MV-4-11 (cell line): Measurements from ENCODE around the gene CD2AP.
"Not testable (repeated sequence)": the region's sequence is repeated elsewhere in the genome, so short reads cannot be mapped to it uniquely, and the experiment has no call there.

Experiments used
- DNase-seq: peaks from one replicate; lab custom pipeline; 2025; lab: John Stamatoyannopoulos, UW

Gene CD2AP

GRCh38 chr6:47464052-47464451 is 13.5 kb upstream of the CD2AP start:
- no peak for DNase-seq

DNA sequence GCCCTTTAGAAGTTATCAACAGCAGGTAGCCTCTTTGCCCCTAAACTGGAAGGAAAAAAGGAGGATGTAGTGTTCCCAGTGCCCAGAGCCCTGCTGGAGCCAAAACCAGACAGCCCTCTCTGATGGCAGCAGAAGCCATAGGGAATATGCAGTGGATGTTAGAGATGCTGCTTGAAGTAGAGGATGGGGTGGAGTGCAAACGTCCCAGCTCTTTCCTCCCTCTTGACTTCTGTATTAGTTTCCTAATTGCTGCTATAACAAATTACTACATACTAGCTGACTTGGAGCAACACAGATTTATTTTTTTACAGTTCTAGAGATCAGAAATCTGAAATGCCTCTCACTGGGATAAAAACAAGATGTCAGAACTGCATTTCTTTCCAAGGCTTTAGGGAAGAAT is 12.5 kb upstream of the CD2AP start:
- no peak for DNase-seq

- no peak for DNase-seq
Observed at GRCh38 chr6:47471911-47472310, 5.7 kb upstream of the CD2AP start.

GRCh38 chr6:47473791-47474346 is 3.7 kb upstream of the CD2AP start:
- DNase-seq, result no peak

GRCh38 chr6:47475319-47475816 is 2.2 kb upstream of the CD2AP start:
- no peak for DNase-seq

- DNase-seq, result no peak
Observed at GRCh38 chr6:47476781-47477496, 650 bp upstream of the CD2AP start.

DNA sequence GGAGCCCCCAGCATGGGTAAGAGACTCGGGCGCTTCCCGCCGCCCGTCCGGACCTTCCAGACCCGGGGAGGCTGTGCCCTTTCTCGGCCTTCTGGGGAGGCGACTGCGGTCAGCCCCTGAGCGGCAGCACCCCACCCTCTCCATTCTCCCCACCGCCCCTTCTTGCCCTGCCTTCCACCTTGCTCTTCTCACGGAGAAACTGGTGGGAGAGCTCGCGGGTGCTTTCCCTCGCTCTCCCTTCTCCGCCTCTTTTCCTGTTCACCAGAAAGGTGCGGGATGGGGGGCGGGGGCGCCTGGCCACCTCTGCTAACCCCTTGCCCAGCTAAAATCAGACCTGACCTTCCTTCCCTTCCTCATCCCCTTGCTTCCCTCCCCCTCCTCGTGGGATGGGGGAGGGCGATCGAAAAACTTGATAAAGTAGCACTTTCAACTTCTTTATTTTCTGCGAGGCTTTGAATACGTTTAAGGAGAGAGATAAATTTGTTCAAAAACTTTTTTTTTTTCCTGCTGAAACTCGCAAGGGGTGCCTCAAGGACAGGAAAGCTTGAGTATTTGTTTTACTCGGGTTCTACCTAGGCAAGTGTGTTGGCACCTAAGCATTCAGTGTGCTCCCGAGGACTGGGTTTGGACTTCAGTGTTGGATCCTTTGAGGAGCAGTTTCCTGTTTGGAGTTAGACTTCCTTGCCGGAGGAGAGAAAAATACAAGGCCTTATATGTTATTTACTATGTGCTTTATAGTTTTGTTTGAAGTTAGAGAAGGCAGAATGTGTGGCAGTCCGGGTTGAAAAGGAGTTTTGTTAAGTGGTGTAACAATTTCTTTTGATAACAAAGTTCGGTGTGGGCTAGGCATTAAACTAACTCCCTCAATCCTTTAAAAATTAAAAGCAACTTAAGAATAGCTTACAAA is 897 bp downstream of the CD2AP start:
- DNase-seq, result peak; percentile 26

GRCh38 chr6:47479140-47479508 is 1.5 kb downstream of the CD2AP start:
- DNase-seq, result no peak

GRCh38 chr6:47479874-47480273 is 2.3 kb downstream of the CD2AP start:
- no peak for DNase-seq

- not testable (repeated sequence) for DNase-seq
Observed at GRCh38 chr6:47481213-47481612, 3.6 kb downstream of the CD2AP start.

- DNase-seq, result no peak
Observed at GRCh38 chr6:47481806-47482205, 4.2 kb downstream of the CD2AP start.

DNA sequence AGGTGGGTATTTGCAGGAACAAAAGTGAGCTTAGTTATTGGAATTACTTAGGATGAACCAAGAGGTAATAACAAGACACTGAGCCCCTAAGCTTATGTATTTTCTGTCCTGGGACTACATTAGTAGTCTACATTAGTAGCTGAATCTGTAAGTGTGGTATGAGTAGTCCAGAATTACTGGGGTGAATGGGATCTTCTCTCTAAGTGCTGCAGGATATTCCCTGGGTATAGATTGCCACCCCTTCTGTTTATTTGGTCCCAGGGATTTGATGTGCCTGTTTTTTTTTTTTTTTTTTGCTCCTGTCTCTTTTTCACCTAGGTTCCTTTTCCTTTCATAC is 5.9 kb downstream of the CD2AP start:
- no peak for DNase-seq

DNA sequence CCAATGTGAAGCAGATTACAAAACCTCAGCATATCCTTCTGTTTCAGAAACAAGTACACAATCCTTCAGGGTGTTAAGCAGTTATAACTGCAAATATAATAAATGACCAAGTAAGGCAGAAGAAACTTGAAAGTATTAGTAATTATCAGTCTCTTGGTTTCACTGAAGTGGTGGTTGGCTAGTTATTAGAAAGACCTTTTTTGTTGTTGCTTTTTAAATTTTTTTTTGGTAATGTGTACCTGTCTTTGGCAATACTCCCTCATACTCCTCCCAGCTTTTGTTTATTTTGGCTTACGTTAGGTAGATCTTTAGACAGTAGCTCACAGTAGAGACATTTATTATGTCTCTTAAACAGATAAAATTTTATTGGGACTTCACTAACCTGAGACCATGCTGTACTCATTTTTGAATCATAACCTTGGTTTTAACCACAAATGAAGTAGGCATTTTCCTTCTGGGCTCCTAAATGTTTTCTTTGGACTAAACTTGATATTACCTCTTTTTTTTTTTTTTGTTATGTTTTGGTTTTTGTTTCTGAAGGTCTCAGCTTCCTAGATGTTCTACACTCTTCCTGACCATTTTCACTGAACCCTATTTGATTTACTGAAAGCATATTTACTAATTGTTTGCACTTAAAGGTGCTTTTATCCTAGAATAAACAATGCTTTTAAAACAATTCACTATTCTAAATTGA is 6.4 kb downstream of the CD2AP start:
- no peak for DNase-seq

DNA sequence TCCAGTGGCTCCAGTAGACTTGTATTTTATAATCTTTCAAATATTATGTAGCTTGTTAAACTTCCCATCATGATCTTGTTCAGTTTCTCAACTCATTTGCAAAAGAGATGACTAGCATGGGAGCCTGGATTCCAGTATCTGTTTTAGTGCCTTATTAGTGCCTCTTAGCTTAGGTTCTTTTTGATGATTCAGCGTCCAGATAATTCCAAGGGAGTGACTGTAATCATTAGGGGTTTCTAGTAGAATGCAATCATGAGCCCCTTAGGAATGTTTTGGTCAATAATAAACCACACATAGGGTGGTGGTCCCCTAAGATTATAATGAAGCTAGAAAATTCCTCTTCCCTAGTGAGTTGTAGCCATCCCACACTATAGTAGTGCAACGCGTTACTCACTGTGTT is 7.0 kb downstream of the CD2AP start:
- no peak for DNase-seq

DNA sequence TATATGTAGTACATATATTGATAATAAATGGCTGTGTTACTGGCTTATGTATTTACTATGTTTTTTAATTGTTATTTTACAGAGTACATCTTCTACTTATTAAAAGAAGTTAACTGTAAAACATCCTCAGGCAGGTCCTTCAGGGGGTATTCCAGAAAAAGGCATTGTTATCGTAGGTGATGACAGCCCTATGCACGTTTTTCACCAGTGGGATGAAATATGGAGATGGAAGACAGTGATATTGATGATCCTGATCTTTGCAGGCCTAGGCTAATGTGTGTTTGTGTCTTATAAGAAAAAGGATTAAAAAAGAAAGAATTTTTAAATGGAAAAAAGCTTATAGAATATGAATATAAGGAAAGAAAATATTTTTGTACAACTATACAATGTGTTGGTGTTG is 7.5 kb downstream of the CD2AP start:
- no peak for DNase-seq

GRCh38 chr6:47485491-47486135 is 8.0 kb downstream of the CD2AP start:
- DNase-seq, result no peak

GRCh38 chr6:47489995-47490394 is 12.4 kb downstream of the CD2AP start:
- no peak for DNase-seq

- no peak for DNase-seq
Observed at GRCh38 chr6:47490676-47491075, 13.1 kb downstream of the CD2AP start.

DNA sequence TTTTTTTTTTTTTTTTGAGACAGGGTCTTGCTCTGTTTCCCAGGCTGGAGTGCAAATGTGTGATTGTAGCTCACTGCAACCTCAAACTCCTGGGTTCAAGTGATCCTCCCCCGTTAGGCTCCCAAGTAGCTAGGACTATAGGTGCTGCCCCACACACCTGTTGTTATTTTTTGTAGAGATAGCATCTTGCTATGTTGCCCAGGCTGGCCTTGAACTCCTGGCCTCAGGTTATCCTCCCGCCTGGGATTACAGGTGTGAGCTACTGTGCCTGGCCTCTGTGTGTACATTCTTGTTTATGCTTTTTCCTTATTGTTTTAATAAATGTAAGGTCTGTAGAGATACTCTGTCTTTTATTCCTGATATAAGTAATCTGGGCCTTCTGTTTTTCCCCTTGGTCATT is 14.8 kb downstream of the CD2AP start:
- no peak for DNase-seq

GRCh38 chr6:47495207-47495606 is 17.6 kb downstream of the CD2AP start:
- no peak for DNase-seq

DNA sequence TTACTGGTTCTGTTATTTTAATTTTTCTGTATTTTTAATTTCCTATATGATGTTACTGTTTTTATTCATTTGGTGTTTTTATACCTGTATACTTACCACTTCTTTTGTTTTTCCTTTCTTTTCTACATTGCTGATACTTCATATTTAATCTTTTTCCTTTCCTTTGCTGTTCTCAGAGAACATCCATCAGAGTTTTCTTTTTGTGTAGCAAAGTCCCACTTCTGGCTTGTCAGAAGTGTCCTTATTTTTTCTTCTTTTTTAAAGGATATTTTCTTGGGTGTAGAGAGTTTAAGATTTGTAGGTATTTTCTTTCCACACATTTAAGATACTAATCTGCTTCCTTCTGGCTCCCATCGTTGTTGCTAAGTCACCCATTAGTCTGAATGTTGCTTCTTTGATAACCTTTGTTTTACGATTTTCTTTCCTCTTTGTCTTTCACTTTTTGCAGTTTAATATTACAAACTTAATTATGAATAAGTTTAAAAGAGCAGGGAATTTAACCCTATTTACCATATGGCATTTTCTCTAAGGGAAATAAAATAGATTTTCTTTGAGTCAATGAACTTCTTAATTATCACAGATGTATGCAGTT is 18.5 kb downstream of the CD2AP start:
- DNase-seq, result no peak
